MM.1S (cell line): ENCODE results near the gene GOLGA6L24.
"Not testable (repeated sequence)": the region's sequence is repeated elsewhere in the genome, so short reads cannot be mapped to it uniquely, and the experiment has no call there.

Experiments
- DNase-seq: peaks from one replicate; pipeline ENCODE4 v3.0.0-alpha.2; 2015
- H2AFZ ChIP-seq: fragments of 300-600 bp; sonication (generic); 2 replicates; pipeline ENCODE4 v1.6.0; 2016; ENCODE audit warnings: antibody characterized with exemption, low read length
- H3F3A ChIP-seq: fragments of 300-600 bp; sonication (generic); 2 replicates; pipeline ENCODE4 v1.6.1; 2016; ENCODE audit warnings: mild to moderate bottlenecking, antibody characterized with exemption, low read length, moderate library complexity, mixed read lengths; ENCODE audit not compliant: insufficient read depth
- H3K27ac ChIP-seq: fragments of 300-600 bp; sonication (generic); 2 replicates; pipeline ENCODE4 v1.5.1; 2016; ENCODE audit warnings: mild to moderate bottlenecking, low read length
- H3K27me3 ChIP-seq: fragments of 300-600 bp; sonication (generic); replicated peaks from 2 replicates; pipeline ENCODE4 v1.6.0; 2016; ENCODE audit warnings: low read length; ENCODE audit not compliant: insufficient read depth
- H3K36me3 ChIP-seq: fragments of 300-600 bp; sonication (generic); replicated peaks from 2 replicates; pipeline ENCODE4 v1.6.1; 2016; ENCODE audit warnings: mild to moderate bottlenecking, low read length, mixed read lengths; ENCODE audit not compliant: insufficient read depth
- H3K4me1 ChIP-seq: fragments of 300-600 bp; sonication (generic); 2 replicates; pipeline ENCODE4 v1.6.1; 2016; ENCODE audit warnings: low read length, mixed read lengths
- H3K4me2 ChIP-seq: fragments of 300-600 bp; sonication (generic); 2 replicates; pipeline ENCODE4 v1.6.0; 2016; ENCODE audit warnings: low read depth, low read length
- H3K4me3 ChIP-seq: fragments of 300-600 bp; sonication (generic); 2 replicates; pipeline ENCODE4 v1.5.1; 2016; ENCODE audit warnings: low read length, mixed read lengths
- H3K79me2 ChIP-seq: fragments of 300-600 bp; sonication (generic); 2 replicates; pipeline ENCODE4 v1.6.1; 2016; ENCODE audit warnings: mixed run types, low read length, mixed read lengths
- H3K9ac ChIP-seq: fragments of 300-600 bp; sonication (generic); 2 replicates; pipeline ENCODE4 v1.6.1; 2016; ENCODE audit warnings: low read length, mixed read lengths
- H3K9me2 ChIP-seq: fragments of 300-600 bp; sonication (generic); replicated peaks from 2 replicates; pipeline ENCODE4 v1.6.1; 2016; ENCODE audit warnings: mild to moderate bottlenecking, low read length, mixed read lengths; ENCODE audit not compliant: insufficient read depth
- H3K9me3 ChIP-seq: fragments of 300-600 bp; sonication (generic); replicated peaks from 2 replicates; pipeline ENCODE4 v1.6.1; 2016; ENCODE audit warnings: mild to moderate bottlenecking, low read length, mixed read lengths; ENCODE audit not compliant: insufficient read depth
- H4K20me1 ChIP-seq: fragments of 300-600 bp; sonication (generic); 2 replicates; pipeline ENCODE4 v1.6.1; 2016; ENCODE audit warnings: mild to moderate bottlenecking, low read length, moderate library complexity, mixed read lengths; ENCODE audit not compliant: insufficient read depth

Gene GOLGA6L24

GRCh38 chr15:28319725-28320124 lies 38.2 kb downstream of the GOLGA6L24 start:
- not testable (repeated sequence) for H3K4me1 ChIP-seq, H2AFZ ChIP-seq, H3K9ac ChIP-seq, H3K9me3 ChIP-seq, H3K27me3 ChIP-seq, H4K20me1 ChIP-seq, H3K36me3 ChIP-seq, H3K79me2 ChIP-seq, H3K27ac ChIP-seq, DNase-seq, H3K9me2 ChIP-seq, H3F3A ChIP-seq, H3K4me2 ChIP-seq, H3K4me3 ChIP-seq

- H3K27ac ChIP-seq, H3K27me3 ChIP-seq, H3F3A ChIP-seq, H3K36me3 ChIP-seq, H3K79me2 ChIP-seq, H3K4me1 ChIP-seq, H3K9me3 ChIP-seq, H3K4me2 ChIP-seq, DNase-seq, H4K20me1 ChIP-seq, H2AFZ ChIP-seq, H3K4me3 ChIP-seq, H3K9me2 ChIP-seq, H3K9ac ChIP-seq: not testable (repeated sequence)
Measured at GRCh38 chr15:28318828-28319227, 39.1 kb downstream of the GOLGA6L24 start.

GRCh38 chr15:28318122-28318521 lies 39.8 kb downstream of the GOLGA6L24 start:
- H3K27ac ChIP-seq, H3K9ac ChIP-seq, H3K4me1 ChIP-seq, H3F3A ChIP-seq, H3K4me2 ChIP-seq, H3K9me3 ChIP-seq, DNase-seq, H3K27me3 ChIP-seq, H3K79me2 ChIP-seq, H2AFZ ChIP-seq, H4K20me1 ChIP-seq, H3K9me2 ChIP-seq, H3K36me3 ChIP-seq, H3K4me3 ChIP-seq: not testable (repeated sequence)

GRCh38 chr15:28316958-28317357 lies 40.9 kb downstream of the GOLGA6L24 start:
- not testable (repeated sequence) for H3K4me2 ChIP-seq, DNase-seq, H3K4me3 ChIP-seq, H3K9ac ChIP-seq, H2AFZ ChIP-seq, H4K20me1 ChIP-seq, H3K27me3 ChIP-seq, H3K36me3 ChIP-seq, H3K9me2 ChIP-seq, H3K9me3 ChIP-seq, H3K27ac ChIP-seq, H3F3A ChIP-seq, H3K79me2 ChIP-seq, H3K4me1 ChIP-seq

- not testable (repeated sequence) for H4K20me1 ChIP-seq, H3K4me3 ChIP-seq, H3K4me1 ChIP-seq, H3F3A ChIP-seq, DNase-seq, H3K27me3 ChIP-seq, H3K79me2 ChIP-seq, H3K9me2 ChIP-seq, H2AFZ ChIP-seq, H3K9me3 ChIP-seq, H3K4me2 ChIP-seq, H3K36me3 ChIP-seq, H3K9ac ChIP-seq, H3K27ac ChIP-seq
Measured at GRCh38 chr15:28310454-28310853, 47.4 kb downstream of the GOLGA6L24 start.

- not testable (repeated sequence) for H2AFZ ChIP-seq, H3F3A ChIP-seq, H3K4me3 ChIP-seq, H3K79me2 ChIP-seq, H3K9me3 ChIP-seq, H3K9me2 ChIP-seq, H3K27ac ChIP-seq, H3K4me1 ChIP-seq, H3K27me3 ChIP-seq, DNase-seq, H3K9ac ChIP-seq, H3K4me2 ChIP-seq, H4K20me1 ChIP-seq, H3K36me3 ChIP-seq
Measured at GRCh38 chr15:28308718-28309117, 49.2 kb downstream of the GOLGA6L24 start.
